ENCODE measurements around the gene ROBO1. TPM values are rescaled to one million over a fixed set of nuclear protein-coding genes. Genes with fewer than 3 reads are reported as not detected.

The ROBO1 gene
- total RNA-seq, 1 donor from 2014 or later: 43.7 TPM

GRCh38 chr3:78990156-78990555 is 777.6 kb downstream of the ROBO1 start:
- DNase-seq (ENCODE audit: low spot score): no peak
- peaks cover 28% of the 10 kb centered on the region for H3K4me1 Mint-ChIP-seq (ENCODE audit: low read depth)
- peaks cover 4% of the 10 kb centered on the region for H3K36me3 Mint-ChIP-seq (ENCODE audit: low read depth)

GRCh38 chr3:78988324-78988723 is 779.5 kb downstream of the ROBO1 start:
- peaks cover 4% of the 10 kb centered on the region for H3K36me3 Mint-ChIP-seq (ENCODE audit: low read depth)
- no peak overlapping the region for H3K27ac Mint-ChIP-seq (ENCODE audit: unreplicated experiment)
- no peak overlapping the region for H3K4me3 Mint-ChIP-seq (ENCODE audit: unreplicated experiment)
- H3K9me3 Mint-ChIP-seq (ENCODE audit: low read depth): peaks cover 7% of the 10 kb centered on the region
- TF ChIP-seq CTCF (IDR thresholded peaks at IDR 0.05): peak; percentile 79
- peaks cover 10% of the 10 kb centered on the region for H3K4me1 Mint-ChIP-seq (ENCODE audit: low read depth)
- DNase-seq (ENCODE audit: low spot score): no peak
- H3K27me3 Mint-ChIP-seq (ENCODE audit: low read depth): no peaks in the 10 kb centered on the region

More at GRCh38 chr3:78990156-78990555, 777.6 kb downstream of the ROBO1 start:
- no peak for TF ChIP-seq CTCF (IDR thresholded peaks at IDR 0.05)
- H3K27ac Mint-ChIP-seq (ENCODE audit: unreplicated experiment): no peak overlapping the region
- no peaks in the 10 kb centered on the region for H3K27me3 Mint-ChIP-seq (ENCODE audit: low read depth)
- no peak overlapping the region for H3K4me3 Mint-ChIP-seq (ENCODE audit: unreplicated experiment)
- H3K9me3 Mint-ChIP-seq (ENCODE audit: low read depth): peaks cover 7% of the 10 kb centered on the region

GRCh38 chr3:78986416-78987101 is 781.2 kb downstream of the ROBO1 start:
- TF ChIP-seq CTCF (IDR thresholded peaks at IDR 0.05): no peak
- H3K36me3 Mint-ChIP-seq (ENCODE audit: low read depth): peaks cover 3% of the 10 kb centered on the region
- H3K9me3 Mint-ChIP-seq (ENCODE audit: low read depth): peaks cover 3% of the 10 kb centered on the region
- H3K4me3 Mint-ChIP-seq (ENCODE audit: unreplicated experiment): no peak overlapping the region
- H3K27me3 Mint-ChIP-seq (ENCODE audit: low read depth): no peaks in the 10 kb centered on the region
- DNase-seq (ENCODE audit: low spot score): no peak
- H3K27ac Mint-ChIP-seq (ENCODE audit: unreplicated experiment): no peak overlapping the region
- H3K4me1 Mint-ChIP-seq (ENCODE audit: low read depth): peaks cover 12% of the 10 kb centered on the region

- no peak for TF ChIP-seq CTCF (IDR thresholded peaks at IDR 0.05)
- H3K4me3 Mint-ChIP-seq (ENCODE audit: unreplicated experiment): no peak overlapping the region
- peaks cover 14% of the 10 kb centered on the region for H3K4me1 Mint-ChIP-seq (ENCODE audit: low read depth)
- no peaks in the 10 kb centered on the region for H3K27me3 Mint-ChIP-seq (ENCODE audit: low read depth)
- no peaks in the 10 kb centered on the region for H3K36me3 Mint-ChIP-seq (ENCODE audit: low read depth)
- H3K9me3 Mint-ChIP-seq (ENCODE audit: low read depth): no peaks in the 10 kb centered on the region
- no peak for DNase-seq (ENCODE audit: low spot score)
- H3K27ac Mint-ChIP-seq (ENCODE audit: unreplicated experiment): no peak overlapping the region
These were observed 781.8 kb downstream of the ROBO1 start for GRCh38 chr3:78985981-78986380.

- Mint-ChIP-seq H3K36me3 (ENCODE audit: low read depth) (no peaks in the 10 kb centered on the region), H3K27me3 (ENCODE audit: low read depth) (no peaks in the 10 kb centered on the region), H3K27ac (ENCODE audit: unreplicated experiment) (no peak overlapping the region), H3K4me1 (ENCODE audit: low read depth) (peaks cover 32% of the 10 kb centered on the region), H3K4me3 (ENCODE audit: unreplicated experiment) (no peak overlapping the region), H3K9me3 (ENCODE audit: low read depth) (no peaks in the 10 kb centered on the region)
- TF ChIP-seq CTCF (IDR thresholded peaks at IDR 0.05): no peak
- DNase-seq (ENCODE audit: low spot score): no peak
These were observed 788.8 kb downstream of the ROBO1 start for GRCh38 chr3:78979028-78979427.
